B cell (primary cell): ENCODE measurements around the gene EIF5. TPM values are rescaled to one million over a fixed set of nuclear protein-coding genes. Genes with fewer than 3 reads are reported as not detected.

Experiments used
- ATAC-seq: fragments of 200-7000 bp; cut with Tn5 transposase; one replicate; pipeline ENCODE4 v1.10.0; 2021; ENCODE audit warnings: low read depth, mild to moderate bottlenecking, moderate number of reproducible peaks, moderate library complexity
- CTCF ChIA-PET: fragments of 350-600 bp; sonication (Branson Sonifier 250); formaldehyde crosslinking; loops from one replicate; lab custom pipeline; 2021; ENCODE audit warnings: antibody characterized with exemption, inconsistent platforms; lab: Charles Lee
- POLR2A ChIA-PET: fragments of 350-600 bp; sonication (Branson Sonifier 250); formaldehyde crosslinking; loops from one replicate; lab custom pipeline; 2021; ENCODE audit warnings: antibody characterized with exemption; lab: Charles Lee
- DNase-seq: peaks from one replicate; pipeline ENCODE4 v3.0.0; 2013
- H2AFZ ChIP-seq: 2 replicates; pipeline ENCODE4 v1.6.1; 2012; ENCODE audit warnings: mild to moderate bottlenecking, low read depth, low read length; ENCODE audit not compliant: insufficient read depth, poor library complexity, severe bottlenecking
- H3K27ac ChIP-seq, 2 donors: 1 replicate in 1 of 2; 2 replicates in 1 of 2; pipeline ENCODE4 v1.5.1; 2012 to 2013; ENCODE audit warnings: low read length in 2 of 2, mild to moderate bottlenecking in 2 of 2, moderate library complexity in 1 of 2
- H3K27me3 ChIP-seq, 4 experiments: fragments of 200-600 bp in 1 of 4; sonication (generic) in 1 of 4; replicated peaks in 1 of 4; 1 replicate in 2 of 4; 2 replicates in 2 of 4; pipeline versions ENCODE4 v1.6.1 to v1.7.0; 2013 to 2016; ENCODE audit warnings: low read length in 3 of 4, mild to moderate bottlenecking in 2 of 4, mixed read lengths in 1 of 4, moderate library complexity in 1 of 4; ENCODE audit not compliant: insufficient read depth in 4 of 4, control insufficient read depth in 3 of 4; ENCODE audit errors: control extremely low read depth in 1 of 4
- H3K36me3 ChIP-seq, 2 experiments: replicated peaks in 1 of 2; 1 replicate in 1 of 2; 2 replicates in 1 of 2; pipeline versions ENCODE4 v1.6.1 to v1.7.1; 2013; ENCODE audit warnings: low read length in 1 of 2; ENCODE audit not compliant: insufficient read depth in 2 of 2, control insufficient read depth in 1 of 2; ENCODE audit errors: control extremely low read depth in 1 of 2, extremely low read depth in 1 of 2
- H3K4me1 ChIP-seq, 2 donors: fragments of 200-600 bp in 1 of 2; sonication (generic) in 1 of 2; 1 replicate in 1 of 2; 2 replicates in 1 of 2; pipeline versions ENCODE4 v1.5.1 to v1.6.1; 2013 to 2017; ENCODE audit warnings: low read length in 2 of 2; ENCODE audit not compliant: control insufficient read depth in 2 of 2, insufficient read depth in 2 of 2
- H3K4me2 ChIP-seq: replicated peaks from 2 replicates; pipeline ENCODE3; 2012; ENCODE audit warnings: mild to moderate bottlenecking, low read depth, low read length; ENCODE audit not compliant: poor library complexity, severe bottlenecking
- H3K4me3 ChIP-seq, 5 experiments: fragments of 200-600 bp in 1 of 5; sonication (generic) in 1 of 5; 1 replicate in 3 of 5; 2 replicates in 2 of 5; pipeline versions ENCODE4 v1.5.1 to v1.7.0; 2011 to 2016; ENCODE audit warnings: low read length in 4 of 5, mild to moderate bottlenecking in 4 of 5, low read depth in 2 of 5, control low read depth in 1 of 5, moderate library complexity in 1 of 5; ENCODE audit not compliant: insufficient read depth in 1 of 5; ENCODE audit errors: control extremely low read depth in 1 of 5, extremely low read depth in 1 of 5
- H3K79me2 ChIP-seq: fragments of 200-600 bp; sonication (generic); one replicate; pipeline ENCODE4 v1.6.0; 2016; ENCODE audit warnings: low read length; ENCODE audit not compliant: control insufficient read depth, insufficient read depth
- H3K9ac ChIP-seq: fragments of 200-600 bp; sonication (generic); 2 replicates; pipeline ENCODE4 v1.6.1; 2017; ENCODE audit warnings: mild to moderate bottlenecking, low read length, moderate library complexity
- H3K9me3 ChIP-seq, 3 donors: one replicate each; pipeline versions ENCODE4 v1.6.1 to v1.7.1; 2013; ENCODE audit warnings: low read length in 2 of 3; ENCODE audit not compliant: control insufficient read depth in 2 of 3, insufficient read depth in 1 of 3; ENCODE audit errors: control extremely low read depth in 1 of 3
- H4K20me1 ChIP-seq: 2 replicates; pipeline ENCODE4 v1.6.0; 2012; ENCODE audit warnings: mild to moderate bottlenecking, low read length; ENCODE audit not compliant: insufficient read depth, control insufficient read depth, poor library complexity, severe bottlenecking
- H3K27ac Mint-ChIP-seq: one replicate; pipeline ENCODE4 v1.8.0; 2021; ENCODE audit warnings: mixed read lengths
- H3K27me3 Mint-ChIP-seq: one replicate; pipeline ENCODE4 v1.8.0; 2021; ENCODE audit warnings: mixed read lengths
- H3K4me1 Mint-ChIP-seq: one replicate; pipeline ENCODE4 v1.8.0; 2021; ENCODE audit warnings: mixed read lengths
- H3K4me3 Mint-ChIP-seq: one replicate; pipeline ENCODE4 v1.8.0; 2021; ENCODE audit warnings: mixed read lengths
- H3K9me3 Mint-ChIP-seq: one replicate; pipeline ENCODE4 v1.8.0; 2022; ENCODE audit warnings: mixed read lengths; ENCODE audit not compliant: insufficient read depth
- CTCF ChIP-seq: fragments of 200-600 bp; IDR thresholded peaks from one replicate; pipeline ENCODE4 v1.8.0; 2022; ENCODE audit warnings: antibody characterized with exemption, mild to moderate bottlenecking
- EZH2 ChIP-seq: IDR thresholded peaks from 2 replicates; pipeline ENCODE4 v1.6.1; 2012; ENCODE audit warnings: borderline replicate concordance, low read depth, mild to moderate bottlenecking, moderate library complexity, low read length; ENCODE audit not compliant: insufficient read depth, poor library complexity, severe bottlenecking
- WGBS: methylation state at CpG from one replicate; pipeline ENCODE4 v1.1.5; 2013; ENCODE audit warnings: missing lambda C conversion rate; ENCODE audit not compliant: insufficient coverage; 5-methylcytosine and 5-hydroxymethylcytosine counted together
- intact Hi-C: fragments of 100-400 bp; cut with micrococcal nuclease; formaldehyde crosslinking; loops from one replicate; pipeline ENCODE4 v1.10.0; 2022
- polyA plus RNA-seq: library from polyadenylated mRNA; depleted of rRNA; stranded (reverse); fragments of >200 nt; gene quantifications from 2 replicates; pipeline ENCODE4 v1.2.3, GENCODE V29; 2012
- total RNA-seq, 2 donors: library from RNA; stranded (reverse); fragments of 120-200 nt in 1 of 2; gene quantifications; 1 replicate in 1 of 2; 2 replicates in 1 of 2; pipeline versions ENCODE4 v1.2.3 to v1.2.4, GENCODE V29; 2013 to 2022

Gene EIF5
- total and polyA plus RNA-seq, 2 donors (not counting 1 experiment from before 2014, with no cell fraction given), result 206 to 314 TPM

DNA sequence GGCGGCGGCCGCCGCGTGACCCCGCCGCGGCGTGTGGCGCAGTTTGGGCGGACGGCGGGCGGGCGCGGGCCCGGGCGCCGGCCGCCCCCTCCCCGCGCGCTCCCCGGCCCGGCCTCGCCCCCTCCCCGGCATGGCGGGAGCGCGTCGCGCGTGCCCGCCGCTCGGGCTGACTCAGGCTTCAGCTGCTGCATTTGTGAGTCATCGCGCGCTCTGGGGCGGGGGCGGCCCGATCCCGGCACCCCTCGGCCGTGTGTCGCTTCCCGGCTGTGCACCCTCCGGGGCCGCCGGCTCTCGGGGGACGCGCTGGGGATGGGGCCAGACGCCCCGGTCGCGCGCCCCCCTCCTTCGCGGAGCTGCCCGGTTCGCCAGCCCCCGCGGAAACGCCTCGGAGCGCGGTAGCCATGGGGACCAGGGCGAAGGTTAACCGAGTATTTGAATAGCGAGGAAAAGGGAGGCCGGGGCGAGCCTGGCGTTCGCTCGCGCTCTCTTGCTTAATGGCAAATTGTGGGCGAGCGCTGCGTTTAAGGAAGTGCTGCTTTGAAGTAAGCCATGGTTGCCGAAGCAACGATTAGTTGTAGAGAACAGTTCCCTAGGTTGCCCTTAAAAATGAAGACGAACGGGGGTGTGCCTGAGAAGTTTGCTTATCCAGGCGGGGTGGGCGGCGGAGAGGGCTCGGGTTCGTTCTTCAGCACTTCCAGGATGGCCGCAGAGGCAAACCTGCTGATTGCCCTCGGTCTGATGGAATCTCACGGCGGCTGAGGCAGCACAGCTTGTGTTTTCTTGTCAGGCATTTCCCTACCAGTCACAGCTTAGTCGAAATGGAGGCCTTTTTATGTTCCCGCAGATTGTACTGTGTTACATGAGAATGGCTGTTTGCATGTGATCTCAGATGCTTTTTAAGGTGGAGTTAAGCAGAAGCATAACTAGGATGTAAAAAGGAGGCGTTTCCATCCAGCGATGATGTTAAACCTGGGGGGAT lies 896 bp downstream of the EIF5 start:
- H3K36me3 ChIP-seq, result peaks cover 9 to 46% of the 10 kb centered on the region in 2 experiments
- Mint-ChIP-seq H3K9me3 (no peaks in the 10 kb centered on the region), H3K27me3 (no peaks in the 10 kb centered on the region), H3K4me1 (peaks cover 44% of the 10 kb centered on the region), H3K4me3 (peak overlapping the region; percentile 96), H3K27ac (peak overlapping the region; percentile 100)
- H2AFZ ChIP-seq, result peak overlapping the region; percentile 48
- POLR2A ChIA-PET, result interaction anchor here (0.9 to 3.2 kb wide), 7 partner anchors 10 to 1017 kb away, joined by 3 to 20 read pairs (median 3); partner anchors contain the start of genes BAG5, KLC1 and MARK3
- peaks cover 17 to 25% of the 10 kb centered on the region in 2 donors for H3K4me1 ChIP-seq
- H3K4me3 ChIP-seq, result peak overlapping the region; percentile 78 to 100 (median 94)
- DNase-seq, result peak; percentile 87
- H3K9me3 ChIP-seq, result no peaks in the 10 kb centered on the region
- peak overlapping the region; percentile 98 to 99 for H3K27ac ChIP-seq
- under 1% methylated on average over 96 of the region's 97 CpGs for WGBS
- peak; percentile 16 for ATAC-seq
- H3K9ac ChIP-seq, result peak overlapping the region; percentile 97
- H3K4me2 ChIP-seq, result peak overlapping the region; percentile 87
- peaks cover 45% of the 10 kb centered on the region for H3K79me2 ChIP-seq
- no peaks in the 10 kb centered on the region for H3K27me3 ChIP-seq
- TF ChIP-seq CTCF (no peak), EZH2 (no peak)
- intact Hi-C loops, result loop anchor here (1.0 to 10.0 kb wide), 7 partner anchors 50 to 1248 kb away; partner anchors contain the start of genes BAG5, COA8, HSP90AA1 and MARK3
- H4K20me1 ChIP-seq, result peaks cover 53% of the 10 kb centered on the region
- CTCF ChIA-PET, result interaction anchor here (1.7 kb wide), 1 partner anchor 11 kb away, joined by 4 read pairs; no protein-coding TSS in a partner anchor
